K562 (cell line): Measurements from ENCODE around the gene TLDC2. TPM values are rescaled to one million over a fixed set of nuclear protein-coding genes. Genes with fewer than 3 reads are reported as not detected.

Experiments
- ATAC-seq: fragments of 200-7000 bp; cut with Tn5 transposase; 3 replicates; pipeline ENCODE4 v1.9.1; 2020; ENCODE audit warnings: moderate library complexity
- BruUV-seq: library from RNA; stranded (reverse); fragments of 400-500 nt; replicated peaks from 2 replicates; lab custom pipeline; 2021; lab: Mats Ljungman, UMichigan
- CTCF ChIA-PET: fragments of 300-600 bp; formaldehyde crosslinking; extraction: SDS; loops from one replicate; lab custom pipeline; 2021; ENCODE audit warnings: low intra/inter-chr PET ratio; lab: Yijun Ruan, JAX
- POLR2A ChIA-PET: fragments of 300-600, 350-650 bp; sonication (Branson Sonifier 250); formaldehyde crosslinking; extraction: SDS; loops from one replicate; lab custom pipeline; 2021; ENCODE audit warnings: antibody characterized with exemption, inconsistent platforms; lab: Yijun Ruan, JAX
- DNase-seq, 4 experiments: peaks; one replicate each; pipeline versions ENCODE4 v3.0.0 to v3.0.0-alpha.2; 2011 to 2018; ENCODE audit warnings: low spot score in 3 of 4, mixed read lengths in 3 of 4; ENCODE audit errors: extremely low read depth in 1 of 4
- FAIRE-seq: peaks from 2 replicates; lab custom pipeline; 2011; peaks lifted over from hg19 to GRCh38; lab: Jason Lieb, UNC
- H2AFZ ChIP-seq: 2 replicates; pipeline ENCODE4 v1.6.0; 2011; ENCODE audit warnings: low read depth, low read length, control low read depth, inconsistent platforms
- H3K27ac ChIP-seq: fragments of 200-600 bp; 3 replicates; pipeline ENCODE4 v1.8.0; 2011; ENCODE audit warnings: low read depth, mild to moderate bottlenecking, control low read depth, inconsistent platforms, low read length, moderate library complexity, mixed read lengths; ENCODE audit errors: extremely low read depth
- H3K27me3 ChIP-seq, 2 experiments: fragments of 300-600 bp in 1 of 2; 2 replicates in 1 of 2; 3 replicates in 1 of 2; pipeline versions ENCODE4 v1.6.0 to v1.8.0; 2011; ENCODE audit warnings: inconsistent platforms in 2 of 2, low read length in 2 of 2, mild to moderate bottlenecking in 1 of 2, mixed read lengths in 1 of 2, moderate library complexity in 1 of 2; ENCODE audit not compliant: control insufficient read depth in 2 of 2, insufficient read depth in 2 of 2
- H3K36me3 ChIP-seq: fragments of 300-600 bp; 3 replicates; pipeline ENCODE4 v1.8.0; 2011; ENCODE audit warnings: mild to moderate bottlenecking, low read length, inconsistent platforms; ENCODE audit not compliant: control insufficient read depth, insufficient read depth
- H3K4me1 ChIP-seq, 2 experiments: fragments of 200-600 bp in 1 of 2; replicated peaks in 1 of 2; 2 replicates in 1 of 2; 3 replicates in 1 of 2; pipeline versions ENCODE4 v1.5.1 to v1.8.0; 2011; ENCODE audit warnings: inconsistent platforms in 2 of 2, low read length in 2 of 2, mild to moderate bottlenecking in 1 of 2, mixed read lengths in 1 of 2, moderate library complexity in 1 of 2; ENCODE audit not compliant: control insufficient read depth in 2 of 2, insufficient read depth in 2 of 2
- H3K4me2 ChIP-seq: 2 replicates; pipeline ENCODE4 v1.6.1; 2011; ENCODE audit warnings: low read length, control low read depth, inconsistent platforms, mixed read lengths; ENCODE audit not compliant: insufficient read depth
- H3K4me3 ChIP-seq: fragments of 200-600 bp; sonication (generic), shearing (Covaris generic); 2 replicates; pipeline ENCODE4 v1.5.1; 2016; ENCODE audit warnings: control low read depth, inconsistent platforms
- H3K79me2 ChIP-seq: fragments of 200-600 bp; 3 replicates; pipeline ENCODE4 v1.8.0; 2011; ENCODE audit warnings: low read length, inconsistent platforms; ENCODE audit not compliant: control insufficient read depth, insufficient read depth
- H3K9ac ChIP-seq, 2 experiments: 2 replicates each; pipeline versions ENCODE4 v1.6.0 to v1.6.1; 2011; ENCODE audit warnings: low read depth in 2 of 2, low read length in 2 of 2, control low read depth in 1 of 2, inconsistent platforms in 1 of 2, mild to moderate bottlenecking in 1 of 2, mixed read lengths in 1 of 2; ENCODE audit not compliant: insufficient read depth in 1 of 2
- H3K9me1 ChIP-seq: one replicate; pipeline ENCODE4 v1.6.0; 2011; ENCODE audit warnings: inconsistent platforms, mild to moderate bottlenecking, low read length, moderate library complexity; ENCODE audit not compliant: control insufficient read depth, insufficient read depth
- H3K9me3 ChIP-seq: replicated peaks from 2 replicates; pipeline ENCODE4 v1.5.1; 2011; ENCODE audit warnings: low read depth, low read length, inconsistent platforms; ENCODE audit not compliant: control insufficient read depth, insufficient read depth
- H4K20me1 ChIP-seq: replicated peaks from 2 replicates; pipeline ENCODE4 v1.6.1; 2011; ENCODE audit warnings: low read length, inconsistent platforms, mixed read lengths; ENCODE audit not compliant: control insufficient read depth, insufficient read depth
- GABPA ChIP-seq: fragments of 200-800 bp; sonication (Bioruptor generic); conservative IDR thresholded peaks from 2 replicates; pipeline ENCODE4 v1.6.1; 2016; ENCODE audit warnings: low read depth, missing genetic modification characterization, missing compliant biosample characterization
- SRSF1 ChIP-seq: fragments of 200-400 bp; formaldehyde crosslinking; IDR thresholded peaks from 2 replicates; pipeline ENCODE4 v1.6.1; 2017; ENCODE audit warnings: mild to moderate bottlenecking, low read depth, low read length, moderate library complexity
- ZFX ChIP-seq: sonication (generic); formaldehyde crosslinking; IDR thresholded peaks from 2 replicates; pipeline ENCODE4 v1.8.0; 2022; ENCODE audit warnings: mild to moderate bottlenecking, missing genetic modification reagents, moderate library complexity
- WGBS: fragments of 100-300 bp; shearing (Covaris generic); methylation state at CpG from one replicate; pipeline ENCODE4 v1.1.6; 2016; ENCODE audit warnings: low coverage, mixed read lengths; ENCODE audit not compliant: insufficient coverage; ENCODE audit errors: missing lambda C conversion rate; 5-methylcytosine and 5-hydroxymethylcytosine counted together
- in situ Hi-C: fragments of 300-500 bp; cut with MboI; formaldehyde crosslinking; loops from 4 replicates; pipeline ENCODE4 v1.15.0; 2018; ENCODE audit warnings: inconsistent platforms, mixed read lengths
- intact Hi-C: fragments of 100-400 bp; cut with micrococcal nuclease; formaldehyde crosslinking; loops from 2 replicates; pipeline ENCODE4 v1.14.2; 2022
- polyA plus RNA-seq, 8 experiments: library from polyadenylated mRNA; depleted of rRNA in 4 of 8; stranded (reverse) in 5 of 8; unstranded in 3 of 8; fragments of >200 nt; fragmentation: Nextera tagmentation in 2 of 8; fragmentation: Illumina TruSeq in 1 of 8; extraction: Ambion mirVana in 2 of 8; extraction: Trizol in 1 of 8; gene quantifications; 2 replicates each; pipeline versions ENCODE4 v1.2.1 to v1.2.3, GENCODE V29; 2011 to 2014; ENCODE audit warnings: inconsistent platforms in 1 of 8, missing spikeins in 1 of 8
- total RNA-seq, 7 experiments: library from RNA; depleted of rRNA in 6 of 7; stranded (reverse); fragments of >200 nt in 6 of 7; fragmentation: Illumina TruSeq in 2 of 7; extraction: Trizol in 2 of 7; gene quantifications; 2 replicates each; pipeline versions ENCODE4 v1.2.1 to v1.2.3, GENCODE V29; 2011 to 2021; ENCODE audit warnings: low replicate concordance in 1 of 7
- TF ChIP-seq, protein P1 (sequence below): sonication (generic); formaldehyde crosslinking; IDR thresholded peaks from 2 replicates; pipeline ENCODE4 v1.8.0; 2022; ENCODE audit warnings: mild to moderate bottlenecking, missing genetic modification reagents

TLDC2 gene
- total and polyA plus RNA-seq, 9 of the 15 experiments (the other 6 are each of a cell fraction or from before 2014, with no cell fraction given) = not detected

GRCh38 chr20:36881331-36881730, 5.4 kb downstream of the TLDC2 start:
- Histone ChIP-seq H3K4me1 (peaks cover 6 to 13% of the 10 kb centered on the region in 2 experiments), H3K27ac (no peak overlapping the region), H3K36me3 (no peaks in the 10 kb centered on the region), H4K20me1 (peaks cover 6% of the 10 kb centered on the region; the same call in 1 of the 2 replicates), H3K4me2 (no peak overlapping the region), H3K9me1 (no peaks in the 10 kb centered on the region), H3K9ac (peak overlapping the region in 1 of 2 experiments; percentile 26; a peak in 1 of 4 replicates), H3K9me3 (no peaks in the 10 kb centered on the region), H3K4me3 (no peak overlapping the region)
- WGBS = 54% methylated on average over 16 of the region's 16 CpGs
- intact Hi-C loops = no loop called here
- DNase-seq (no peak), FAIRE-seq (no peak), ATAC-seq (no peak)
- POLR2A ChIA-PET = no interaction called here
- no TSS peak for BruUV-seq
- TF ChIP-seq ZFX (CRISPR knock-in tag) (0 out of 2 replicates have a peak, but pooled peaks have one; percentile 12), SRSF1 (no peak), GABPA (tag) (no peak)
- TF ChIP-seq, protein P1, sequence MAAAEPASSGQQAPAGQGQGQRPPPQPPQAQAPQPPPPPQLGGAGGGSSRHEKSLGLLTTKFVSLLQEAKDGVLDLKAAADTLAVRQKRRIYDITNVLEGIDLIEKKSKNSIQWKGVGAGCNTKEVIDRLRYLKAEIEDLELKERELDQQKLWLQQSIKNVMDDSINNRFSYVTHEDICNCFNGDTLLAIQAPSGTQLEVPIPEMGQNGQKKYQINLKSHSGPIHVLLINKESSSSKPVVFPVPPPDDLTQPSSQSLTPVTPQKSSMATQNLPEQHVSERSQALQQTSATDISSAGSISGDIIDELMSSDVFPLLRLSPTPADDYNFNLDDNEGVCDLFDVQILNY = no peak
- TF ChIP-seq, all 486 proteins: peak for 1
- Histone ChIP-seq H3K79me2 (no peaks in the 10 kb centered on the region), H3K27me3 (peaks cover 0 to 23% of the 10 kb centered on the region in 2 experiments; a peak in 2 of 5 replicates), H2AFZ (no peak overlapping the region)
- CTCF ChIA-PET = interaction anchor here (0.6 kb wide), 1 partner anchor 89 kb away, joined by 3 read pairs; no protein-coding TSS in a partner anchor
- in situ Hi-C loops = no loop called here
